Mononuclear cell (primary cell): ENCODE measurements around the gene ATPAF2. TPM values are rescaled to one million over a fixed set of nuclear protein-coding genes. Genes with fewer than 3 reads are reported as not detected.
A peak's percentile ranks its signal among the peaks of the same experiment; 100 is the strongest.

ENCODE experiments used
- H3K27me3 ChIP-seq: 2 replicates; pipeline ENCODE4 v1.6.0; 2011; ENCODE audit warnings: low read length, control low read depth; ENCODE audit not compliant: insufficient read depth
- H3K4me1 ChIP-seq: 2 replicates; pipeline ENCODE4 v1.5.1; 2011; ENCODE audit warnings: mild to moderate bottlenecking, low read length, control low read depth; ENCODE audit not compliant: insufficient read depth
- H3K4me3 ChIP-seq: 2 replicates; pipeline ENCODE4 v1.5.1; 2011; ENCODE audit warnings: mild to moderate bottlenecking, low read length, moderate library complexity
- H3K9me3 ChIP-seq: 2 replicates; pipeline ENCODE4 v1.5.1; 2011; ENCODE audit warnings: low read depth, mild to moderate bottlenecking, control low read depth, low read length
- total RNA-seq: library from RNA; depleted of rRNA; stranded (reverse); fragments of >200 nt; gene quantifications from one replicate; pipeline ENCODE4 v1.2.3, GENCODE V29; 2012

The ATPAF2 gene
- total RNA-seq, 1 donor = 19.9 TPM

DNA sequence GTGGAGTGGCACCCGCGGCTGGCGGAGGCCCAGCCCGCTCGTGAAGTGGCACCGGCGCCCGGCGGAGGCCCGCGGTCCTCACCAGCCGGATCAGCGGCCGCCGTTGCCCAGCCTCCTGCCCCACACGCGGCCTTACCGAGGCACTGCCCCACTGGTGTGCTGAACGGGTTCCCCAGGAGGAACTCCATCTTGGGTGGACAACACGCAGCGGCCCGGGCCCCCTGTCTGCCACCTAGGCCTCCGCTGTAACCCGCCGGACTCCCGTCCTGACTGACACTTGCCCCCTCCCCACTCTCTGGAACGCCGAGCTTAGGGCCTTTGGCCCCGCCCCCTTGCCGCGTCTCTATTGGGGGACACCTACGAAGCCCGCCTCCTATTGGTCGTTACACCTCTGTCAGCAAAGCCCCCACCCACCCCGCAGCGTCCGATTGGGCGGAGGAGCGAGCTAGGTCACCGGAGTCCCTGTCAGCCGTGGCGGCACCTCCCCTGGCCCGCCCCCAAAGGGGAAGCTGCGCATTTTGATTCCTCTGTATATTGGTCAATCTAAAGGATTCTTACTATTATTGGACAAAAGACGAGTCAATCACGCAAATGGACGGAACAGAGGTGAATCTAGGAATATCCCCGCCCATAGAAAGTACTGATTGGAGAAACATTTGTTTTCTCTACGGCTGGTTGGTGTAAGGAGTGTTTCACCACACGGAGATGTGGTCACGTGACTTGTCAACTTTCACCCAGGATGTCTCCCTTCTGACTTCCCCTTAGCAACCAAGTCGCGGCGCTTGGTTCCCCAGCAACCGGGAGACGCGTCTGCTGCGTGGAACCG is 66.6 kb downstream of the ATPAF2 start, which contains the start of the genes DRC3 and TOM1L2:
TSS of gene DRC3 (plus strand) at position 737 of the 826 bp plus-strand sequence. CDS start 4,737 bp downstream, outside the sequence.
TSS of gene TOM1L2 (minus strand) at position 275 of the 826 bp plus-strand sequence. CDS start at position 188, 87 bp downstream.
- Histone ChIP-seq H3K4me1 (peaks cover 58% of the 10 kb centered on the region), H3K4me3 (peak within 1 kb of the TSS; percentile 78), H3K9me3 (no peaks in the 10 kb centered on the region), H3K27me3 (no peaks in the 10 kb centered on the region)

DNA sequence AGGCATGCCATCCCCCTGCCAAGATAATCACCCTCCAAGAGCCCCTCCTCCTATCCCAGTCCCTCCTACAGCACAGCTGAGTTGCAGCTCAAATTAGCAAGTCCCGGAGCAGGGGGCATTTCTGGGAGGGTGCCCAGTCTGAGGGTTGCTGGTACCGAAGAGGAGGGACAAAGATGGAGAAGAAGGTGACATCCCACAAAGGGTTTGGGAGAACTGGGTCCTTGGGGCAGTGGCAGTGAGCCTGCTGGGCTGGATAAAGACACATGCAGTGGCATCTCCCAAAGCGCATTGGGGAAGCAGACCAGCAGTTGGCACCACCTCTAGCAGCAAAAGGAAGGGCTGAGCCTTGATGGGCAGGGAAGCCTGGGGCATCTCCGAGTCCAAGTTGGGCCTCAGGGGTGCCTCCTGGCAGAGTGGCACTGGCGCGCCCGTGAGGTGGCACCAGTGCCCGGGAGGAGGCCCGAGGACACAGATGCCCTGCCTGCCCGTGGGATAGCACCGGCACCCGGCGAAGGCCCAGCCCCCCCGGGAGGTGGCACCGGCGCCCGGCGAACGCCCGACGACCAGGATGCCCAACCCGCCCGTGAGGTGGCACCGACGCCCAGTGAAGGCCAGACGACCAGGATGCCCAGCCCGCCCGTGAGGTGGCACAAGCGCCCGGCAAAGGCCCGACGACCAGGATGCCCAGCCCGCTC is 67.4 kb downstream of the ATPAF2 start:
- Histone ChIP-seq H3K4me1 (peaks cover 53% of the 10 kb centered on the region), H3K27me3 (no peaks in the 10 kb centered on the region), H3K9me3 (no peaks in the 10 kb centered on the region), H3K4me3 (peak overlapping the region; percentile 78)

DNA sequence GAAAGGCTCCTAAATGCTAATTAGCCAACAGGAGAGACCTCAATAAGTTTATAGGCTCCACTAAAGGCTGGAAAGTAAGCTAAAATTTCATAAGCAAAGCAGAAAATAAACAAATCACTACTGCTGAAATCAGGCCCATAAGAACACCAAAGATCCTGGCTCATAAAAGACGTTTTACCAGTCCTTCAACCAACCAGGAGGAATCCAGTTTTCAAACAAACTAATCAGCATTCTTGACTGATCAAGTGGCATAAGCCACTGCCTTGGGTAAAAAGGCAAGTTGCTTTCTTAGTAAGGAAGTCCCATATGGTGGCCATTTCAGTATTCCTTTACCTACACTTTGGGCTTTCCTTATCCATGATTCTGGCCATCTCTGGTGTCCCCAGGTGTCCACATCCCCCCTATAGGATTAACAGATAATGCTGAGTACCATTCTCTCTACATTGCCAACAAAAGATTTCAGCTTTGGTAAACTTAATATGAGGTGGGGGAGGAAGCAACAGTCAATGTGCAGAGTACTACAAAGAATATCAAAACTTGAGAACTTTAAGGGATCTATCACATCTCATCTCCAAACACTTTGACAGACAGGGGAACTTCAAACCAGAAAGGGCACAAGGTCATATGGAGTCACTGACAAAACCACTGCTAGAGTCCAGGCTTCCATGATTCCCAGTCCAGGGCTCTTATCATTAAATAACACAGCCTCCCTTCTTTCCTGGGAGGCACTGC is 68.1 kb downstream of the ATPAF2 start:
- Histone ChIP-seq H3K9me3 (no peaks in the 10 kb centered on the region), H3K4me3 (peak overlapping the region; percentile 78), H3K27me3 (no peaks in the 10 kb centered on the region), H3K4me1 (peaks cover 49% of the 10 kb centered on the region)

Other genes with a start within 250 kb of the ATPAF2 start
- 61.9 TPM for gene SREBF1, start 202.2 kb downstream of the ATPAF2 start, total RNA-seq
- 14.4 TPM for gene TOM1L2, start 66.8 kb downstream of the ATPAF2 start, total RNA-seq
- gene DRC3, start 66.3 kb downstream of the ATPAF2 start, total RNA-seq = not detected
- 3.1 TPM for gene GID4, start 240 bp upstream of the ATPAF2 start, total RNA-seq
- 32.5 TPM for gene DRG2, start 48.8 kb upstream of the ATPAF2 start, total RNA-seq
- 0.84 TPM for gene MYO15A, start 69.6 kb upstream of the ATPAF2 start, total RNA-seq
- gene ALKBH5, start 144.7 kb upstream of the ATPAF2 start, total RNA-seq = 97.9 TPM
- 8.6 TPM for gene LLGL1, start 186.5 kb upstream of the ATPAF2 start, total RNA-seq
- 122 TPM for gene FLII, start 219.6 kb upstream of the ATPAF2 start, total RNA-seq
- 5.9 TPM for gene MIEF2, start 221.5 kb upstream of the ATPAF2 start, total RNA-seq